ENCODE measurements around the gene SLC25A47.

SLC25A47 gene

GRCh38 chr14:100321473-100322137 lies 1.5 kb upstream of the SLC25A47 start:
- peaks cover 4% of the 10 kb centered on the region for H3K27me3 Mint-ChIP-seq (ENCODE audit: low read depth)
- H3K9me3 Mint-ChIP-seq = no peaks in the 10 kb centered on the region
- no peak for TF ChIP-seq CTCF (IDR thresholded peaks at IDR 0.05; ENCODE audit: unreplicated experiment in 3 of 3)
- no peak overlapping the region for H3K4me3 Mint-ChIP-seq
- H3K27ac Mint-ChIP-seq = no peak overlapping the region
- H3K4me1 Mint-ChIP-seq = no peaks in the 10 kb centered on the region
- no peaks in the 10 kb centered on the region for H3K36me3 Mint-ChIP-seq (ENCODE audit: low read depth)

GRCh38 chr14:100322138-100322957 lies 791 bp upstream of the SLC25A47 start:
- peaks cover 4% of the 10 kb centered on the region for H3K27me3 Mint-ChIP-seq (ENCODE audit: low read depth)
- no peaks in the 10 kb centered on the region for H3K4me1 Mint-ChIP-seq
- H3K27ac Mint-ChIP-seq = no peak overlapping the region
- no peak overlapping the region for H3K4me3 Mint-ChIP-seq
- no peaks in the 10 kb centered on the region for H3K36me3 Mint-ChIP-seq (ENCODE audit: low read depth)
- H3K9me3 Mint-ChIP-seq = no peaks in the 10 kb centered on the region
- TF ChIP-seq CTCF (IDR thresholded peaks at IDR 0.05; ENCODE audit: unreplicated experiment in 3 of 3) = no peak

- Mint-ChIP-seq H3K4me1 (no peaks in the 10 kb centered on the region), H3K27ac (no peak overlapping the region), H3K9me3 (no peaks in the 10 kb centered on the region), H3K4me3 (no peak overlapping the region), H3K36me3 (ENCODE audit: low read depth) (no peaks in the 10 kb centered on the region), H3K27me3 (ENCODE audit: low read depth) (peaks cover 4% of the 10 kb centered on the region)
- TF ChIP-seq CTCF (IDR thresholded peaks at IDR 0.05; ENCODE audit: unreplicated experiment in 3 of 3) = no peak
Observed at GRCh38 chr14:100323942-100324307, 786 bp downstream of the SLC25A47 start.

- H3K4me3 Mint-ChIP-seq = no peak overlapping the region
Observed at GRCh38 chr14:100325231-100325632, 2.1 kb downstream of the SLC25A47 start.

GRCh38 chr14:100325958-100326357 lies 2.8 kb downstream of the SLC25A47 start:
- TF ChIP-seq CTCF (IDR thresholded peaks at IDR 0.05; ENCODE audit: unreplicated experiment in 3 of 3) = no peak
- H3K27ac Mint-ChIP-seq = peak overlapping the region in 1 of 3 experiments; percentile 66
- no peak overlapping the region for H3K4me3 Mint-ChIP-seq
- peaks cover under 1% of the 10 kb centered on the region for H3K4me1 Mint-ChIP-seq
- H3K27me3 Mint-ChIP-seq (ENCODE audit: low read depth) = peaks cover 4% of the 10 kb centered on the region
- no peaks in the 10 kb centered on the region for H3K9me3 Mint-ChIP-seq
- H3K36me3 Mint-ChIP-seq (ENCODE audit: low read depth) = no peaks in the 10 kb centered on the region

More at GRCh38 chr14:100325231-100325632, 2.1 kb downstream of the SLC25A47 start:
- no peaks in the 10 kb centered on the region for H3K4me1 Mint-ChIP-seq
- no peaks in the 10 kb centered on the region for H3K36me3 Mint-ChIP-seq (ENCODE audit: low read depth)
- H3K9me3 Mint-ChIP-seq = no peaks in the 10 kb centered on the region
- H3K27me3 Mint-ChIP-seq (ENCODE audit: low read depth) = peaks cover 4% of the 10 kb centered on the region
- peak overlapping the region in 2 of 3 experiments; percentile 65 to 66 for H3K27ac Mint-ChIP-seq
- TF ChIP-seq CTCF (IDR thresholded peaks at IDR 0.05; ENCODE audit: unreplicated experiment in 3 of 3) = no peak
